ENCODE results near the gene MPPED2. TPM values are rescaled to one million over a fixed set of nuclear protein-coding genes. Genes with fewer than 3 reads are reported as not detected.

Gene MPPED2
- total RNA-seq, 1 experiment from 2014 or later = 4.7 TPM

DNA sequence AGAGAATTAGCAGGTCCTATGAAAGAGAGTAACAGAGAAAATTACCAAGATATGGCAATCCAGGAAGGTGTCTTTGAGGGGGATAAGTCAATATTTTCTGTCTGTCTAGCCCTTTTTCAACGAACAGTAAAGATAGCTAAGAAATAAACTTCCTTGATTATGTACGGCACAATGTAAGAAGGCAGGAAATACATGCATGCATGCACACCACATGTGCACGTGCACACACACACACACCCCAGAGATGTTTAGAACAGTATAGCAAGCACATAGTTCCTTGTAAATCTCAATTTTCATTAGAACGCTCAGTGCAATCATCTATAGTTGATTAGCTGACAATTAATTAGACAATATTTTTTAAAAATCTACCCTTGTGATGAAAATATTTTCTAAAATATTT lies 74.7 kb downstream of the MPPED2 start:
- Histone ChIP-seq H3K27ac (ENCODE audit: insufficient read length, low read depth, low read length) (no peak overlapping the region), H2AFZ (ENCODE audit: low read length) (no peak overlapping the region), H3K4ac (ENCODE audit: low read depth, low read length) (no peak overlapping the region), H3K79me1 (ENCODE audit: insufficient read depth, low read depth, low read length, poor library complexity, severe bottlenecking) (no peaks in the 10 kb centered on the region), H2AK5ac (ENCODE audit: insufficient read length, low read length) (no peak overlapping the region), H3K9ac (ENCODE audit: extremely low read depth, insufficient read length, low read length) (no peak overlapping the region), H3T11ph (ENCODE audit: low read length) (no peak overlapping the region), H3K9me3 (ENCODE audit: control insufficient read depth, low read depth, low read length) (no peaks in the 10 kb centered on the region), H2BK5ac (ENCODE audit: insufficient read length, low read length) (no peak overlapping the region), H4K5ac (ENCODE audit: insufficient read length, low read depth, low read length) (no peak overlapping the region), H3K23ac (ENCODE audit: insufficient read length, low read depth, low read length) (no peak overlapping the region), H3K27me3 (ENCODE audit: insufficient read depth, low read length) (no peaks in the 10 kb centered on the region), H3K14ac (ENCODE audit: insufficient read depth, low read length) (no peak overlapping the region), H3K56ac (ENCODE audit: insufficient read length, low read depth, low read length) (no peak overlapping the region), H3K4me1 (ENCODE audit: insufficient read depth, low read length) (no peaks in the 10 kb centered on the region), H3K79me2 (ENCODE audit: insufficient read depth, low read length) (no peaks in the 10 kb centered on the region), H4K20me1 (ENCODE audit: control insufficient read depth, insufficient read depth, insufficient read length) (no peaks in the 10 kb centered on the region), H4K8ac (replicated peaks; ENCODE audit: insufficient read length, low read depth, low read length) (no peak overlapping the region), H2BK120ac (ENCODE audit: low read depth, low read length, poor library complexity, severe bottlenecking) (no peak overlapping the region), H2BK12ac (ENCODE audit: insufficient read length, low read depth, low read length) (no peak overlapping the region), H3K23me2 (ENCODE audit: insufficient read length, low read depth, low read length, poor library complexity, severe bottlenecking) (no peaks in the 10 kb centered on the region), H2BK15ac (ENCODE audit: low read depth, low read length) (no peak overlapping the region), H3K4me2 (ENCODE audit: insufficient read depth, insufficient read length, low read length) (no peak overlapping the region), H4K91ac (ENCODE audit: insufficient read length, low read depth, low read length) (no peak overlapping the region), H3K18ac (ENCODE audit: insufficient read length, low read depth, low read length) (no peak overlapping the region), H2BK20ac (ENCODE audit: low read depth, low read length, poor library complexity, severe bottlenecking) (no peak overlapping the region)
- no peaks in the 10 kb centered on the region for H3K9me3 Mint-ChIP-seq
- WGBS (ENCODE audit: extremely low coverage, insufficient read length, low lambda C conversion rate) = no CpG with 5 or more reads among the region's 4 CpGs
- DNase-seq = no peak
- H3K27ac Mint-ChIP-seq = no peak overlapping the region
- H3K4me3 Mint-ChIP-seq = no peak overlapping the region
- H3K36me3 Mint-ChIP-seq (ENCODE audit: insufficient read depth in 1 of 3, low read depth in 3 of 3) = peaks cover 0 to 4% (median 0%) of the 10 kb centered on the region in 3 experiments; a peak in 1 of 7 replicates
- no peak for TF ChIP-seq CTCF (conservative IDR thresholded peaks at IDR 0.05)
- no peaks in the 10 kb centered on the region for H3K27me3 Mint-ChIP-seq (ENCODE audit: low read depth)
- H3K4me1 Mint-ChIP-seq = peaks cover 8 to 15% of the 10 kb centered on the region in 2 experiments

Data from H9 (cell line).